CD4-positive, alpha-beta T cell treated with Interleukin-15 for 4 hours (primary cell): ENCODE data around the gene THSD4.
"Not testable (repeated sequence)": the region's sequence is repeated elsewhere in the genome, so short reads cannot be mapped to it uniquely, and the experiment has no call there.

Experiments
- DNase-seq: peaks from one replicate; pipeline ENCODE4 v3.0.0-alpha.2; 2020; ENCODE audit warnings: low spot score

The THSD4 gene

GRCh38 chr15:71658827-71659729, 543.8 kb downstream of the THSD4 start:
- no peak for DNase-seq

DNA sequence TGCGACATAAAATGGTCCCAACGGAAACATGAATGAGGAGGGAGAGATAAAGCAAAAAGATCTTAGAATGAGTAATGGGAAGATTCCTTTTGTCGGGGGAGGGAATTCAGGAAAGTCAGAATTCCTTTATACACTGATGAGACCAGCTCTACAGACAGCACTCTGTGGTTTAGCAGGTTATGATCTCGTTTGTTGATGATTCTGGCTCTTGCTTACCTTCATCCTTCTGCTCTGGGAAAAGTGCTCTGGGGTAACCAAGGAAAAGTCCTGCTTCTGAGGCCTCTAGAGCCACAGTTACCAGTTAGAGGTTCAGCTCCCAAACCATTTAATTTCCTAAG, 544.4 kb downstream of the THSD4 start:
- DNase-seq = no peak

DNA sequence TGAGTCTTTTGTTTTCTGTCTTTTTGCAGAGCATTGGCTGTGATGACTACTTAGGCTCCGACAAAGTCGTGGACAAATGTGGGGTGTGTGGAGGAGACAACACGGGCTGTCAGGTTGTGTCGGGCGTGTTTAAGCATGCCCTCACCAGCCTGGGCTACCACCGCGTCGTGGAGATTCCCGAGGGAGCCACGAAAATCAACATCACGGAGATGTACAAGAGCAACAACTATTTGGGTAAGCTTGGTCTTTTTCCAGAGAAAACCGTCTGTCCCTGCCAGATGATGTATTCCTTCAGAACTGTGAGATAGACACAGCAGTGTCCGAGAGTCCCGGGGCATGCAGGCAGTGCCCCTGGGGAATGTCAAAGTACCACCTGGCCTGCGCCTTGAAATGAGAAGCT, 545.2 kb downstream of the THSD4 start:
- no peak for DNase-seq

- DNase-seq = no peak
These were observed 547.0 kb downstream of the THSD4 start for GRCh38 chr15:71662306-71662705.

DNA sequence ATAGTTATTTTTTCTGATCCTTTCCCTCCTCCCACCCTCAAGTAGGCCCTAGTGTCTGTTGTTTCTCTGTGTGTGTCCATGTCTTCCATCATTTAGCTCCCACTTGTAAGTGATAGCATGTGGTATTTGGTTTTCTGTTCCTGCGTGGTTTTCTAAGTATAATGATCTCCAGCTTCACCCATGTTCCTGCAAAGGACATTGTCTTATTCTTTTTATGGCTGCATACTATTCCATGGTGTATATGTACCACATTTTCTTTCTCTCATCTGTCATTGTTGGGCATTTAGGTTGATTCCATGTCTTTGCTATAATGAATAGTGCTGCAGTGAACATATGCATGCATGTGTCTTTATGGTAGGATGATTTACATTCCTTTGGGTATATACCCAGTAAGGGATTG, 549.4 kb downstream of the THSD4 start:
- no peak for DNase-seq

DNA sequence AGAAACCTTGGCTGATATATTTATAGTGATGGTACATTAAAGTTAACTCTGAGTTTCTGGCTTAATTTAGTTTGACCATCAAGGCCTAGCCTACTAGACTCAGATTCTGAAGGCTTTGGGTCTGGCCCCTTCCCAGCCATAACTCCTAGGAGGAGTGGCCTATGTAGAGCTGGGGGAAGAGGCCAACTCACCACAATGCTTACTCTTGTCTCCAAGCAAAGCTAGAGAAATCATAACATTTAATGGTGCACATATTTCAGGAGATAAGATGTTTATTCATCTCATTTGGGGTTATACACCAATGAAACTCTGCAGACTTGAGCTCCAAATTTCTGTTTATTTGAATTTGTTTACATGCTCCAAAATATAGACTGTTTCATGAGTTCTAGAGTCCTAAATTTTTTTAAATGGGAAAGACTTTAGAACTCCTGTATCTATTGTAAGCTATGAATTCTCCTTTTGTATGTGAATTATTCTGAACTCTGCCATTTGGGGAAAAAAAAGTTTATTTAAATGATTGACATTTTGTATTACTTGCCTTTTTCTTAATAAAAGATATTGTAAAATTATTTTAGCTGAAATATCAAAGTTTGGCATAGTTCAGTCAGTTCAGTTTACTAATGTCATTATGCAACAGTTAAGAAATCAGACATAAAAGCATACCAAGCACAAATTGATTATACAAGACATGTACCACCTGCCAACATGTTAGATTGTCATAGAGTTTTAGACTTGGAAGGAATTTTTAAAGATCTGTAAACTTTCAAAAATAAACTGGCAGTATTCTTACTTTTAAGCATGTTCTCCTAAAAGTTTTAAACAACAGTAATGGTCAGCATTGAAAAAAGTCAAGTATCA, 551.7 kb downstream of the THSD4 start:
- no peak for DNase-seq

DNA sequence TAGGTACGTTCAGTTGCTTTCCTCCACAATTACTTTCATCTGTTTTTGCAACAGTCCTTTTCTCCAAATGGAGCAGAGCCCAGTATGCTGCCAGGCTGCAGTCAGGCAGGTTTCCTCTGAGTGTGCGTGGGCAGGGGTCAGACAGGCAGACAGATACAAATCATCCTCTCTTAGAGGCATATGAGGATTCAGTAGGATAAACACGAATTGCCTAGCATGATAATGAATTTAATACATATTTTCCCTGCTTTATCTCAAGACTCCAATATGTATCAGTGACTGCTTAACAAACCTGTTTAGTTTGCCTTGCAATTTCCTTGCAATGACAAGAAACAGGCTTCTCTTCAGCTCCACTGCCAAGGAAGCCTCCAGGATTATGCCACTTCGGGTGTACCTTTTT, 554.4 kb downstream of the THSD4 start:
- no peak for DNase-seq

GRCh38 chr15:71670222-71670621, 555.0 kb downstream of the THSD4 start:
- DNase-seq = not testable (repeated sequence)

- no peak for DNase-seq
These were observed 559.1 kb downstream of the THSD4 start for GRCh38 chr15:71674354-71674753.

GRCh38 chr15:71677352-71677751, 562.1 kb downstream of the THSD4 start:
- DNase-seq = no peak

DNA sequence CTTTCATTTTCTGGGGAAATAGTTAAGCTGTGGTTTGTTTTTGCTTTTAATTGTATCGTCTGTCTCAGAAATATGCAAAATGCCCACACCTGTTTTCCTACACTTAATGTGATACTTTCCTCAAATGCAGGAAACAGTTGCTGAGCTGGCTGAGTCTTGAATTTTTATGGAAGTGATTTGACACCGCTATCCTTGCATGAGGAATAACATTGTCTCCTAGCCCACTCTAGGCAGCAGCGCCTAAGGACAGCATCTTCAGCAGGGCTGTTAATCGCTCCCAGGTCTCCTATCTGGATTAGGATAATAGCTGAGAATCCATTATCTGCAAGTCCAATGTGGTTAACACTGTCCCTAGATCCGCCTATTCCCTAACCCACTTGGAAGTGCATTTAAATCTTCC, 562.5 kb downstream of the THSD4 start:
- DNase-seq = no peak

DNA sequence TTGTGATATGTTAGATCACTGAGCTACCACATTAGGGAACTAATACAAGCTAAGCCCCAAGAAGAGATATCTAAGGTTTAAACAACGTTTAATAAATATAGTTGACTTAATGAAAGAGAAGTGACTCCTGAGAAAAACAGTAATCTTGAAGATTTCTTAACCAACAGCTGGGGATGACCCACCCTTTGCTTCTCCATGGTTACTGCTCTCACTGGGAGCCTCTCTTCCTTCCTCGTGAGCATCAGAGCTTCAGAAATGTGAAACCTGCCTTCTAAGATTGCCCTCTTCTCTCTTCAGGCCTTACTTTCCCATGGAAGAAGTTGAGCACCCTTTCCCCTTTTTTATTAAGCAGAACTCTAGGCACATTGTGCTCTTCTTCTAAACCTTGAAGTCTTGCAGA, 562.9 kb downstream of the THSD4 start:
- DNase-seq = no peak

DNA sequence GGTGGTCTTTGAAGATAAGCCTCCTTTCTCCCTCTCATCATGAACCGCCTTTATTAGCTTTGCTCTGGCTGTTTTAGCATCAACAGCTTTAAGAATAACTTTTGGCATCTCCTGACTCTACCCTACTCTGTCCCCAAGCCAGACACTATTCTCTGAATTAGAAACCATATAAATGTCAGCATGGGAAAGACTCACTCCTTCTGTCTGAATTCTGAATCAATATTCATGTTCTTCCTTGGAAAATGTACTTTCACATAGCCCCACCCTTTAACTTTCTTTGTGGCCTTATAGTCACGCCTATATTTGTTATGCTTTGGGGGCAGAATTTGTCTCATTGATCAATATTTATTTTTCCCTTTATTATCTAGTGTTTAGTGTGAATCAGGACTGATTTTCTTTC, 563.3 kb downstream of the THSD4 start:
- DNase-seq = no peak

- DNase-seq = no peak
These were observed 564.0 kb downstream of the THSD4 start for GRCh38 chr15:71679223-71679792.

DNA sequence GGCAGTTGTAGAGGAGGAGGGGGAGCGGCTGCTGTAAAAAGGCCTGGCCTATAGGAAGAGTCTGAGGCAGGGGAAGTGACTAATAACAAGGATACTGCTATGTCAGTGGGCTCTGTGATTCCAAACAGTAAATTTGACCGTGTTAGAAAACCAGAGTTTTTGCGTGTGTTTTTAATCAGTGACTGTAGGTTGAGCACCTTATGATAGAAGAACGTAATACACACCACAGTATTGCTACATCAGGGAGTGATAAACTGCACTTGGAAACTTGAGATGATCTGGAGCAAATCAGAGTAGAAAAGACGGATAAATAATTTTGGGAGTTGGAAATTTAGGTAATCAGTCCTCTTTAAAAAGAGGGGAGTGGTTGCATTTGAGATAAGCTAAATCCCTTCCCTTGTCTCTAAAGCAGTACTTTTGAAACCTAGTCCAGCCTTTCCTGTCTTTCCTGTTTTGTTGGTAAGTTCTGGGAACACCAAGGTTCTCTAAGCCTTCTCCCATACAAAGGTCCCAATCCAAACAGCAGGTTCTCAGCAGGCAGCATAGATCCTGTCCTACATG, 564.6 kb downstream of the THSD4 start:
- DNase-seq = no peak

DNA sequence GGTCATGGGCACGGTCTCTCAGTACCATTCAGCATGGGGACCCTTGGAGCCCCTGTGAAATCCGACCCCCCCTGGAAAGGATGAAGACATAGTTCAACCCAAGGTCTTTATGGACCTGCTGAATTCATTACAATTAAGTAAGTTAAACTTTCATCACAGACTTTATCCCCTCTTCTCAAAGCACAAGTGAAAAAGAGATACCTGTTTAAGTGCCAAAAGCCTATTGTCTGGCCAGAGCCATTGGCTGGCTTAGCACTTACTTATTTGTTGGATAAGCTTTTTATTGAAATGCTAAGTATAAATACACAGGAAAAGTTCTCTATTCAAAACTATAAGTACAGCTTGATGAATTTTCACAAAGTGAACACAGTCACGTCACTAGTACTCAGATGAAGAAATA, 566.7 kb downstream of the THSD4 start:
- no peak for DNase-seq

GRCh38 chr15:71683411-71684274, 568.4 kb downstream of the THSD4 start:
- DNase-seq = no peak

DNA sequence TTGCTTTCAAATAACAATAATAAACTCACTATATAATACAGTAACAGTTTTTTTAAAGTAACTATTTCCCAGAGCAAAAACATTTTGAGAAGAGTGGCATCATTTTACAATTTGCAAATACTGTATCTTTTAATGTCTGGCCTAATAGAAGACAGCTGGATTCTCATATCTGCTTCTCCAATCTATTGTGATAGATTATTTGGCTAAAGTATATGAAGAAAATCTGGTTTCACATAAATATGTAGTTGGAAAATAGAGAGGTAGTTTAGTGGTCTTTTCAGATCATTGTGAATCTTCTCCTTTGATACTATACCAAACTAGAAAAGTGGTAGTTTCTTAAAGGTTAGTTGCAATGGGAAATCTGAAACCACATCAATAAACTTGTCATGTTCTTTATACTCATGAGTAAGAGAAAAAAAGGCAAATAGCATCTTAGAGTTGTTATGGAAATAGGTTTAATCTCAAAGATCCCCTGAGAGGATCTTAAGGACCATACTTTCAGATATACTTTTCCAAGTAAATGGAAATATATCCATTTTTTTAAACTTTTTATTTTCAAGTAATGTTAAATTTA, 570.2 kb downstream of the THSD4 start:
- DNase-seq = no peak

DNA sequence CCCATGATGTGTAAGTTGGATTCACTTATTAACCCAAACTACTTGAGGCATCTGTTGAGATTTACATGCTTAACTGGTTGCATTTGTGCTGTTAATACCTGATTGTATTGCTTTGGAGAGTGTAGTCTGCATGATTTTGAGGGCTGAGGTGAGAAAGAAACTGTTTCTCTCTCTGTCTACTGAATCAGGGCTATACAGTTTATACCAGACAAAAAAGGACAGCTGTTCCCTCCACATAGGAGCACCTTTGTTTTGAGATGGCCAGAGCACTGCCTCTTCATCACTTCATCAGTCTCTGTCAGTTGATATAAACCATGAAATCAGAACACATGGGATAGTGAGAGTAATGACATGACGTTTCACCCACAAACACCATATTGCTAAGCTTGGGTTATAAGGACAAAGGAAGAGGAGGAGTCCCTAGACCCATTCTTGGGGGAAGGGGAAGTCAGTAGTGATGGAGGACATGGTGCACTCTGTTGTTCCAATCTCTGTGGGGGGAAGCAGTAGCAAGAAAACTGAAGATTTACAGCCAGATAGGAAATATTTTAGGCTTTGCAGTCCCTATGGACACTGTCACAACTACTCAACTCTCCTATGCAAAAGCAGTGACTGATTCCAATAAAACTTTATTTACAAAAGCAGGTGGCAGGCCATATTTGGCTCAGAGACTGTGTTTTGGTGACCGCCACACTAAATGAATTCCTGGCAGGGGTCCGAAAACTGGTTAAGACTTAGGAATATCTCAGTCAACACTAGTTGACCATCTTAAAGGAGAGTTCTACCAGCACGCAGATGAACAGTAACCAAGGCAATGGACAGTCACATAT, 571.2 kb downstream of the THSD4 start:
- DNase-seq = no peak

DNA sequence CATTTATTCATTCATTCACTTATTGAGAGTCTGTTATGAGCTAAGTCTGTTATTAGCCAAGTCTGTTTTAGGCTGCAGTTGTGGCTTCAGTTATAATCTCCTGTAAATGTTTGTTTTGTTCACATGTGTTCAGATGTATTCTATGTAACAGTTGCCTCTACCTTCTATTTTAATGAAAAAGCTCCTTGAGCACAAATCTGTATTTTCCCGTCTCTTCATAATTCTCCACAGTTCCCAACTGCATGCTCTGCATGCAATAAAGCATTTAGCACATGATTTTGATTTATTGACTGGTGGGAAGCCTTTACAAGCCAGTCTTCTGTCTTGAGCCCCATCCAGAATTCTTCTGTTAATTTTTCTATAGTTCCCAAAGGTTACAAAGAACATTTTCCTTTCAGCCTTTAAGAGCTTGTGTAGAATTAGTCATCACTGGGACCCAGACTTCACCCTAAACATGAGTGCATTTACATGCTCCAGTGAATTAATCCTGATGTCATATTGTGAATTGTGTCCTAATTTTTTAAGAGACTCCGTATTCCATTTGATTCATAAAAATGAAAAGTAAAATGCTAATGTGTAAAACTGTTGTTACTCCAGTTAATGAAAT, 572.7 kb downstream of the THSD4 start:
- DNase-seq = no peak
